Mesodermal cell (in vitro differentiated cells): ENCODE data around the gene GADD45A.
A peak's percentile ranks its signal among the peaks of the same experiment; 100 is the strongest.

Experiments
- H3K27ac ChIP-seq: 2 replicates; pipeline ENCODE4 v1.7.0; 2013; ENCODE audit warnings: mild to moderate bottlenecking, low read depth, low read length, moderate library complexity; ENCODE audit not compliant: severe bottlenecking
- H3K36me3 ChIP-seq: 2 replicates; pipeline ENCODE4 v1.7.1; 2013; ENCODE audit warnings: mild to moderate bottlenecking, low read length, moderate library complexity; ENCODE audit not compliant: control insufficient read depth, insufficient read depth
- H3K4me1 ChIP-seq: one replicate; pipeline ENCODE4 v1.7.1; 2013; ENCODE audit warnings: mild to moderate bottlenecking, low read length; ENCODE audit not compliant: insufficient read depth, control insufficient read depth, poor library complexity, severe bottlenecking
- H3K4me3 ChIP-seq: 2 replicates; pipeline ENCODE4 v1.7.0; 2013; ENCODE audit warnings: low read length, control low read depth, mild to moderate bottlenecking; ENCODE audit not compliant: insufficient read depth, poor library complexity, severe bottlenecking; ENCODE audit errors: extremely low read depth
- H3K9me3 ChIP-seq: 2 replicates; pipeline ENCODE4 v1.7.1; 2013; ENCODE audit warnings: mild to moderate bottlenecking, low read length, moderate library complexity; ENCODE audit not compliant: control insufficient read depth
- WGBS, 2 experiments: methylation state at CpG; one replicate each; pipeline ENCODE4 v1.1.5; 2013; ENCODE audit warnings: missing lambda C conversion rate in 2 of 2; ENCODE audit not compliant: insufficient coverage in 2 of 2; 5-methylcytosine and 5-hydroxymethylcytosine counted together

The GADD45A gene

DNA sequence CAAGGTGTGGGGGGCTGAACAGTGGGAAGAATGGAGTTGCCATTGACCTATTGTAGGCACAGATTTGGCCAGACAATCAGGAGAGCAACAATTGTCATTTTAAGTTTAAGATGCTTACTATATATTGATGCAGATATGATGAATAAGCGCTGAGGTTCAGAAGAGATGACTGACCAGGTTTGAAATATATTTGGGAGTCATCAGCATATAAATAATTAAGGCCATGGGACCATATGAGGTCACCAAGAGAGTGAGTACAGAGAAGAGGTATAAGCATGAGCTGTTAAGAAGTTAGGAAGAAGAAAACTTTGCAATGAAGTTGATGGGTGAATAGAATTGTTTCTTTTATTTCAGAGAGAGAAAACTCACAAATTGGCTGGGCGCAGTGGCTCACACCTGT lies 4.5 kb upstream of the GADD45A start:
- 96 to 100% methylated on average over 1 to 2 of the region's 2 CpGs for WGBS, 2 experiments
- H3K36me3 ChIP-seq = no peaks in the 10 kb centered on the region
- no peaks in the 10 kb centered on the region for H3K9me3 ChIP-seq
- H3K4me3 ChIP-seq = no peak overlapping the region
- H3K27ac ChIP-seq = no peak overlapping the region
- H3K4me1 ChIP-seq = peaks cover 13% of the 10 kb centered on the region

- no peak overlapping the region for H3K4me3 ChIP-seq
- 75% methylated on average over 1 of the region's 3 CpGs; no CpG with 5 or more reads in 1 of the 2 experiments for WGBS, 2 experiments
- H3K36me3 ChIP-seq = peaks cover 18% of the 10 kb centered on the region
- H3K4me1 ChIP-seq = peaks cover 13% of the 10 kb centered on the region
- H3K9me3 ChIP-seq = no peaks in the 10 kb centered on the region
- no peak overlapping the region for H3K27ac ChIP-seq
Observed at GRCh38 chr1:67682659-67683197, 2.3 kb upstream of the GADD45A start.

- H3K9me3 ChIP-seq = no peaks in the 10 kb centered on the region
- WGBS, 2 experiments = 90 to 100% methylated on average over 3 of the region's 3 CpGs
- no peak overlapping the region for H3K4me3 ChIP-seq
- H3K27ac ChIP-seq = no peak overlapping the region
- peaks cover 24% of the 10 kb centered on the region for H3K36me3 ChIP-seq
- H3K4me1 ChIP-seq = peaks cover 13% of the 10 kb centered on the region
Observed at GRCh38 chr1:67683316-67683715, 1.7 kb upstream of the GADD45A start.

GRCh38 chr1:67683766-67684525 lies 1.1 kb upstream of the GADD45A start:
- 69 to 75% methylated on average over 7 to 8 of the region's 8 CpGs for WGBS, 2 experiments
- Histone ChIP-seq H3K27ac (peak overlapping the region; percentile 44), H3K4me1 (peaks cover 18% of the 10 kb centered on the region), H3K9me3 (no peaks in the 10 kb centered on the region), H3K4me3 (no peak overlapping the region), H3K36me3 (peaks cover 30% of the 10 kb centered on the region)

GRCh38 chr1:67684526-67685066 lies 405 bp upstream of the GADD45A start:
- Histone ChIP-seq H3K4me3 (peak overlapping the region; percentile 92), H3K36me3 (peaks cover 36% of the 10 kb centered on the region), H3K4me1 (peaks cover 23% of the 10 kb centered on the region), H3K27ac (peak overlapping the region; percentile 44), H3K9me3 (no peaks in the 10 kb centered on the region)
- WGBS, 2 experiments = 23 to 52% methylated on average over 4 to 10 of the region's 20 CpGs

GRCh38 chr1:67685558-67686266 lies 711 bp downstream of the GADD45A start:
- Histone ChIP-seq H3K4me1 (peaks cover 25% of the 10 kb centered on the region), H3K27ac (peak overlapping the region; percentile 96), H3K4me3 (peak overlapping the region; percentile 92), H3K9me3 (no peaks in the 10 kb centered on the region), H3K36me3 (peaks cover 41% of the 10 kb centered on the region)
- 0 to 1% methylated on average over 15 to 45 of the region's 65 CpGs for WGBS, 2 experiments

DNA sequence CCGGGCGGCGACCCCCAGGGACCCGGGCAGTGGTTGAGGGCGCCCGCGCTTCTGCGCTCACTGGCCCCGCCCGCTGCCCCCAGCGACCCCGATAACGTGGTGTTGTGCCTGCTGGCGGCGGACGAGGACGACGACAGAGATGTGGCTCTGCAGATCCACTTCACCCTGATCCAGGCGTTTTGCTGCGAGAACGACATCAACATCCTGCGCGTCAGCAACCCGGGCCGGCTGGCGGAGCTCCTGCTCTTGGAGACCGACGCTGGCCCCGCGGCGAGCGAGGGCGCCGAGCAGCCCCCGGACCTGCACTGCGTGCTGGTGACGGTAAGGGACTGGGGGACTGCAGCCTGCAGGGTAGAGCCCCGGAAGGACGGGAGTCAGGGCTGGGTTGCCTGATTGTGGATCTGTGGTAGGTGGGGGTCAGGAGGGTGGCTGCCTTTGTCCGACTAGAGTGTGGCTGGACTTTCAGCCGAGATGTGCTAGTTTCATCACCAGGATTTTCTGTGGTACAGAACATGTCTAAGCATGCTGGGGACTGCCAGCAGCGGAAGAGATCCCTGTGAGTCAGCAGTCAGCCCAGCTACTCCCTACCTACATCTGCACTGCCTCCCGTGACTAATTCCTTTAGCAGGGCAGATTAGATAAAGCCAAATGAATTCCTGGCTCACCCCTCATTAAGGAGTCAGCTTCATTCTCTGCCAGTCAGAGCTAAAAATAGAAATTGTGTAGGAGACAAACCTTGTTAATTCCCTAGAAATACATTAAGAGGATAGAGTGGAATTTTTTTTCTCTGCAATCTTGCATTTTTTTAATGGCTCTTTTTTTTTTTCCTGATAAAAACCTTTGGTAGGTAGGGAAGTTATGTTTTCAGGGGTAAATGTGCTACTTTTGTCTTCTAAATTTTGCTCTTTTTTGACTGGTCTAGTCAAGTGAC lies 1.5 kb downstream of the GADD45A start:
- H3K27ac ChIP-seq = peak overlapping the region; percentile 96
- peak overlapping the region; percentile 92 for H3K4me3 ChIP-seq
- 0 to 1% methylated on average over 31 to 33 of the region's 43 CpGs for WGBS, 2 experiments
- H3K36me3 ChIP-seq = peaks cover 44% of the 10 kb centered on the region
- peaks cover 28% of the 10 kb centered on the region for H3K4me1 ChIP-seq
- H3K9me3 ChIP-seq = no peaks in the 10 kb centered on the region

DNA sequence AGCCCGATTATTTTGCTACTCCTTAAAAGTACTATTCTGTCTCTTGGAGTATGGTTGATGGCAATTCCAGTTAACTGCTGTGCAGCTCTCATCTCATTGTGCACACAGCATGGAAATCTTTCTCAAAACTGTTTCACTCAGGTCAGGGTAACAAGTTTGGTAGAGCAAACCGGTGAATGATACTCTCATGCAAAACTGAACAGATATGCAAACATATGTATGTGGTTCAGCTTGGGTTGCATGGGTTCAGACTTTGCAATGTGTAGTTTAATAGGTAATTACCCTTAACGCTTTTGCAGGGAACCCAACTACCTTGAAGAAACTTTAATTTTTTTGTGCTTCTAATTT lies 2.2 kb downstream of the GADD45A start:
- Histone ChIP-seq H3K4me1 (peaks cover 29% of the 10 kb centered on the region), H3K27ac (peak overlapping the region; percentile 96), H3K4me3 (peak overlapping the region; percentile 92), H3K36me3 (peaks cover 44% of the 10 kb centered on the region), H3K9me3 (no peaks in the 10 kb centered on the region)
- WGBS, 2 experiments = 67% methylated on average over 1 of the region's 3 CpGs; no CpG with 5 or more reads in 1 of the 2 experiments

DNA sequence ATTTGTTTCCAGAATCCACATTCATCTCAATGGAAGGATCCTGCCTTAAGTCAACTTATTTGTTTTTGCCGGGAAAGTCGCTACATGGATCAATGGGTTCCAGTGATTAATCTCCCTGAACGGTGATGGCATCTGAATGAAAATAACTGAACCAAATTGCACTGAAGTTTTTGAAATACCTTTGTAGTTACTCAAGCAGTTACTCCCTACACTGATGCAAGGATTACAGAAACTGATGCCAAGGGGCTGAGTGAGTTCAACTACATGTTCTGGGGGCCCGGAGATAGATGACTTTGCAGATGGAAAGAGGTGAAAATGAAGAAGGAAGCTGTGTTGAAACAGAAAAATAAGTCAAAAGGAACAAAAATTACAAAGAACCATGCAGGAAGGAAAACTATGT lies 2.6 kb downstream of the GADD45A start:
- 45 to 71% methylated on average over 3 of the region's 4 CpGs for WGBS, 2 experiments
- Histone ChIP-seq H3K4me3 (peak overlapping the region; percentile 92), H3K4me1 (peaks cover 27% of the 10 kb centered on the region), H3K9me3 (no peaks in the 10 kb centered on the region), H3K27ac (peak overlapping the region; percentile 96), H3K36me3 (peaks cover 44% of the 10 kb centered on the region)
